OCI-LY7 (cell line): ENCODE results near the gene CCIN.

Source experiments
- CTCF ChIP-seq: fragments of 200-600 bp; sonication (generic); conservative IDR thresholded peaks from 2 replicates; pipeline ENCODE4 v1.5.1; 2014; ENCODE audit warnings: mild to moderate bottlenecking, antibody characterized with exemption, low read length, moderate library complexity, mixed read lengths
- EZH2phosphoT487 ChIP-seq: fragments of 200-600 bp; sonication (generic); IDR thresholded peaks from 2 replicates; pipeline ENCODE4 v1.6.1; 2018; ENCODE audit warnings: low read depth, borderline replicate concordance, mild to moderate bottlenecking, mixed run types, antibody characterized with exemption, low read length, moderate library complexity, mixed read lengths

GRCh38 chr9:36136894-36137391, 32.2 kb upstream of the CCIN start:
- TF ChIP-seq CTCF (no peak), EZH2phosphoT487 (no peak)
